Measurements from ENCODE around the gene TP53TG5.
A peak's percentile ranks its signal among the peaks of the same experiment; 100 is the strongest.

Gene TP53TG5

DNA sequence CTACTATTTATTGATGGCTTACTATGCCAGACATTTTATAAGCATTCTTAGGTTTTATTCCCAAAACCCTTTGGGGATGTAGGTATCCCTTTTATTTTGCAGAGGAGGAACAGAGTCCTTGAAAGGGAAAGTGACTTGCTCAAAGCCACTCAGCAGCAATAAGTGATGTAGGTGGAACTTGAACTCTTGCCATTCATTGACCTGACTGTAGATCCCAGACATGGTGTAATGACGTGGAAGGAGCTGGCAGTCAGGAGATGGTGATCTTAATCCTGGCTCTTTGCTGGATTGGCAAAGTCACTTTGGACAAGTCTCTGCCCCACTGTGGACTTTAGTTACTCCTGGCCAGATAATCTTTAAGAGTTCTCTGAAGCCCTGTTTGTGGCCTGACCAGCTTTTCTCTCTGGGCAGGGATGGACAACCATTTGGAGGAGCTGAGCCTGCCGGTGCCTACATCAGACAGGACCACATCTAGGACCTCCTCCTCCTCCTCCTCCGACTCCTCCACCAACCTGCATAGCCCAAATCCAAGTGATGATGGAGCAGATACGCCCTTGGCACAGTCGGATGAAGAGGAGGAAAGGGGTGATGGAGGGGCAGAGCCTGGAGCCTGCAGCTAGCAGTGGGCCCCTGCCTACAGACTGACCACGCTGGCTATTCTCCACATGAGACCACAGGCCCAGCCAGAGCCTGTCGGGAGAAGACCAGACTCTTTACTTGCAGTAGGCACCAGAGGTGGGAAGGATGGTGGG, 31.6 kb upstream of the TP53TG5 start:
- no peak overlapping the region for H3K4me3 ChIP-seq (ENCODE audit: low read depth, low read length)
- no peak for DNase-seq (ENCODE audit: low read depth)
- TF ChIP-seq CTCF (IDR thresholded peaks at IDR 0.05; ENCODE audit: low read depth, low read length, missing control alignments) = no peak

DNA sequence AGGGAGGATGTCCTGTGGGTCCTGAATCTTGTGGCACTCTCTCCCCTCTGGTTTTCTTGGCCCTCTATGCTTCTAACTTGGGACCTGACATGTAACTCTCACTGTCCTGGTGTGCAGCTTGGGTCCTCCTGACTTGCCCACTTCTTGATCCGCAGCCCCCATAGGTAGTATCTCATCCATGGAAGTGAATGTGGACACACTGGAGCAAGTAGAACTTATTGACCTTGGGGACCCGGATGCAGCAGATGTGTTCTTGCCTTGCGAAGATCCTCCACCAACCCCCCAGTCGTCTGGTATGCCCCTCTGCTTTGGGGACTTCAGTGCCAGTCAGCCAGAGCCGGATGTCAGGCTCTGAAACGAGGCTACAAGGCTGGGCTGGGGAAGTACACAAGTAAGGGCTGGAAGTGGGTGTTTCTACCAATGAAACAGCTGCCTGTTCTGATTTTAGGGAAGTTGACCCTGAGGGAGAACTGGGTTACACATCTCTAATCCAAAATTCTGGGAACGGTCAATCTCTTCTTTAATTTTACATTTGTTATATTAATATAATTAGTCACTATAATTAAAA, 30.6 kb upstream of the TP53TG5 start:
- TF ChIP-seq CTCF (IDR thresholded peaks at IDR 0.05; ENCODE audit: low read depth, low read length, missing control alignments) = no peak
- DNase-seq (ENCODE audit: low read depth) = no peak
- no peak overlapping the region for H3K4me3 ChIP-seq (ENCODE audit: low read depth, low read length)

DNA sequence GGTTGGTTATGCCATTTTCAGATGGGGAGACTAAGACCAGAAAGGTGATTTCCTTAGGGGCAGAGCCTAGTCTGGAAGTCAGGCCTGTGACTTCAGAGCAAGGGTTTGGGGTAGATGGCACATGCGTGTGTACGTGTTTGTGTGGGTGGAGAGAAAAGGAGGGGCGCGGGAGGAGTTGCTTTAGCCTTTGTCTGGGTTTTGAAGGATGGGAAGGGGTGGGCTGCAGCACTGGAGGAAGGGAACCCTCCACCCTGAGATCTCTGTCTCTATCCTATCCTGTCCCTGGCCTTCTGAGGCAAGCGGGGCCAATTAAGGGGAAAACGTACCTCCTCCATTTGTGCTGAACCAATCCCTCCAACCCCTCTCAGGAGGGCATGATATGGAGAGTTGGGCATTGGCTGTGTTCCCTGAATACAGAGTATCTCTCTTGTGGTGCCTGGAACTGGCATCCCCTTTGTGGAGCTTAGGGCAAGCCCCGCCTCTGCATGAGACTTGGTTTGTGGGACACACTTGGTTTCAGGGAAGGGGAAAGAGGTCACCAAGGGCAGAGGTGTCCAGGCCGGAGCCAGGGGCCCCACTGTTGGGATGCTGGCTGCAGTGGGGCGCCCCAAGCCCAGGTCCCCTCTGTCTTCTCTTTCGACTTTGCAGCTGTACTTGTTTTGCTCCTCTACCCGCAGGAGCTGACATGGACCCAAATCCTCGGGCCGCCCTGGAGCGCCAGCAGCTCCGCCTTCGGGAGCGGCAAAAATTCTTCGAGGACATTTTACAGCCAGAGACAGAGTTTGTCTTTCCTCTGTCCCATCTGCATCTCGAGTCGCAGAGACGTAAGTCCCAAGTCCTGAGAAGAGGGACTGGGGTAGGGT, 29.9 kb upstream of the TP53TG5 start, which contains the start of gene DBNDD2:
Gene DBNDD2, plus strand, starts transcription at position 507 of the 863 bp plus-strand sequence. Its CDS starts 179 bp downstream, at position 686.
- DNase-seq (ENCODE audit: low read depth) = no peak
- H3K4me3 ChIP-seq (ENCODE audit: low read depth, low read length) = no peak within 1 kb of the TSS
- no peak for TF ChIP-seq CTCF (IDR thresholded peaks at IDR 0.05; ENCODE audit: low read depth, low read length, missing control alignments)

GRCh38 chr20:45407067-45407745, 29.1 kb upstream of the TP53TG5 start:
- no peak for DNase-seq (ENCODE audit: low read depth)
- no peak for TF ChIP-seq CTCF (IDR thresholded peaks at IDR 0.05; ENCODE audit: low read depth, low read length, missing control alignments)
- no peak overlapping the region for H3K4me3 ChIP-seq (ENCODE audit: low read depth, low read length)

DNA sequence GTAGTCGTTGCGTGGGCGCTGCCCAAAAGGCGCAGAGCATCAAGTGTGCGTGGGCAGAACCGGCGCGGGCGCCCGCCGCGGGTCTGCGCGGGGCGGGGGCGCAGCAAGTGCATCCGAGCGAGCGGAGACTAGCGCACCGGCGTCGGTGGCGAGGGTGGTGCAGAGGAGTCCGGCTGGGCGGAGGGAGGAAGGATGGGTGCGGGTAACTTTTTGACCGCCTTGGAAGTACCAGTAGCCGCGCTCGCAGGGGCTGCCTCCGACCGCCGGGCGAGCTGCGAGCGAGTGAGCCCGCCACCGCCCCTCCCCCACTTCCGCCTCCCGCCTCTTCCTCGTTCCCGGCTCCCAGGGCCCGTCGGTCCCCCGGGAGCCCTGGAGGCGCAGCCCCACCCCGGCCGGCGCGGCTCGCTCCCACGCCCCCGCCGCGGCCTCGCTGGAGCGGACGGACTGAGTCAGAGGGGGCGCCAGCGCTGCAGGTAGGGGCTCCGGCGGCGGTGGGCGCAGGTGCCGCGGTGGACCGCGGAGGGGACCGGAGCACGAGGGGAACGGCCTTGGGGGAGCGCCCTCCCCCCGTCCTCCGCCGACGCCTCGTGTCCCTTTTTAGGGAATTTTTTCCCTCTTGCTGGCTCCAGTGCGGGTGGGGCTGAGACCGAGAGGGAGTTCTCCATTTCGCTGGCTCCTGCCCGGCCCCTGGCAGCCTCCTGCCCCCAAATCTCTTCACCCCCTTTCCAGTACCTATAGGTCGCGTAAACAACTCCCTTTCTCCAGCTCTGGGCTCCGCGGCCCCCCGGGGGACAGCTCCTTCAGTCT, 28.3 kb upstream of the TP53TG5 start:
- peak overlapping the region; percentile 34 for H3K4me3 ChIP-seq (ENCODE audit: low read depth, low read length)
- no peak for TF ChIP-seq CTCF (IDR thresholded peaks at IDR 0.05; ENCODE audit: low read depth, low read length, missing control alignments)
- DNase-seq (ENCODE audit: low read depth) = no peak

Data from GM12864 (cell line).